SU-DHL-6 (cell line): ENCODE results near the gene TOLLIP.

Source experiments
- H2AFZ ChIP-seq: fragments of 200-600 bp; sonication (generic); 2 replicates; pipeline ENCODE4 v1.6.1; 2014; ENCODE audit warnings: low read depth, mild to moderate bottlenecking, moderate library complexity, mixed read lengths, antibody characterized with exemption, low read length; ENCODE audit not compliant: severe bottlenecking
- H3F3A ChIP-seq: fragments of 200-600 bp; shearing (Covaris generic); 2 replicates; pipeline ENCODE4 v1.6.0; 2016; ENCODE audit warnings: antibody characterized with exemption, mild to moderate bottlenecking; ENCODE audit not compliant: insufficient read depth
- H3K27ac ChIP-seq: fragments of 200-600 bp; sonication (generic); 2 replicates; pipeline ENCODE4 v1.5.1; 2016; ENCODE audit warnings: low read depth, mild to moderate bottlenecking, low read length, moderate library complexity, mixed read lengths
- H3K27me3 ChIP-seq: fragments of 200-600 bp; sonication (generic), shearing (Covaris generic); 2 replicates; pipeline ENCODE4 v1.6.0; 2014; ENCODE audit warnings: mild to moderate bottlenecking, low read length
- H3K36me3 ChIP-seq: fragments of 200-600 bp; sonication (generic); 2 replicates; pipeline ENCODE4 v1.6.1; 2014; ENCODE audit warnings: mild to moderate bottlenecking, low read length, mixed read lengths
- H3K4me2 ChIP-seq: fragments of 300-600, 200-600 bp; shearing (Covaris generic), sonication (generic); 2 replicates; pipeline ENCODE4 v1.6.0; 2014; ENCODE audit warnings: low read length, low read depth, mild to moderate bottlenecking; ENCODE audit not compliant: poor library complexity, severe bottlenecking
- H3K4me3 ChIP-seq: fragments of 200-600 bp; sonication (generic); 2 replicates; pipeline ENCODE4 v1.5.1; 2014; ENCODE audit warnings: antibody characterized with exemption, low read length, mild to moderate bottlenecking, mixed read lengths; ENCODE audit not compliant: insufficient read depth, poor library complexity, severe bottlenecking
- H3K79me2 ChIP-seq: fragments of 200-600 bp; sonication (generic); 2 replicates; pipeline ENCODE4 v1.6.1; 2014; ENCODE audit warnings: mild to moderate bottlenecking, low read length, moderate library complexity; ENCODE audit not compliant: insufficient read depth
- H3K9ac ChIP-seq: fragments of 200-600 bp; sonication (generic); 2 replicates; pipeline ENCODE4 v1.7.0; 2014; ENCODE audit warnings: mild to moderate bottlenecking, low read length
- H3K9me2 ChIP-seq: fragments of 200-600 bp; sonication (generic); replicated peaks from 2 replicates; pipeline ENCODE4 v1.6.1; 2014; ENCODE audit warnings: low read length; ENCODE audit not compliant: insufficient read depth
- H3K9me3 ChIP-seq: fragments of 200-600 bp; sonication (generic); 2 replicates; pipeline ENCODE4 v1.6.1; 2014; ENCODE audit warnings: low read length, mixed read lengths; ENCODE audit not compliant: insufficient read depth
- H4K20me1 ChIP-seq: fragments of 200-600 bp; sonication (generic); 2 replicates; pipeline ENCODE4 v1.6.1; 2014; ENCODE audit warnings: low read depth, mild to moderate bottlenecking, antibody characterized with exemption, low read length, moderate library complexity, mixed read lengths
- CTCF ChIP-seq: fragments of 200-600 bp; sonication (generic); IDR thresholded peaks from one replicate; pipeline ENCODE4 v1.5.1; 2017; ENCODE audit warnings: antibody characterized with exemption, mild to moderate bottlenecking, low read length, moderate library complexity; ENCODE audit not compliant: insufficient read depth, poor library complexity, severe bottlenecking
- EZH2phosphoT487 ChIP-seq: fragments of 200-600 bp; sonication (generic), shearing (Covaris generic); conservative IDR thresholded peaks from 2 replicates; pipeline ENCODE4 v1.6.1; 2018; ENCODE audit warnings: mild to moderate bottlenecking, antibody characterized with exemption, low read length, moderate library complexity, mixed read lengths

Gene TOLLIP

GRCh38 chr11:1299621-1300020, 9.8 kb downstream of the TOLLIP start:
- H2AFZ ChIP-seq, result no peak overlapping the region
- TF ChIP-seq EZH2phosphoT487 (no peak), CTCF (no peak)
- no peaks in the 10 kb centered on the region for H3F3A ChIP-seq
- H3K36me3 ChIP-seq, result no peaks in the 10 kb centered on the region
- H3K27me3 ChIP-seq, result no peaks in the 10 kb centered on the region
- no peak overlapping the region for H3K4me2 ChIP-seq
- no peaks in the 10 kb centered on the region; the same call in 1 of the 2 replicates for H4K20me1 ChIP-seq
- no peak overlapping the region for H3K4me3 ChIP-seq
- H3K79me2 ChIP-seq, result peaks cover 62% of the 10 kb centered on the region
- no peak overlapping the region for H3K9ac ChIP-seq
- no peaks in the 10 kb centered on the region for H3K9me3 ChIP-seq
- H3K9me2 ChIP-seq, result no peaks in the 10 kb centered on the region
- H3K27ac ChIP-seq, result no peak overlapping the region

- H3F3A ChIP-seq, result no peaks in the 10 kb centered on the region
- H3K4me3 ChIP-seq, result no peak overlapping the region
- H3K9me3 ChIP-seq, result no peaks in the 10 kb centered on the region
- no peaks in the 10 kb centered on the region for H3K27me3 ChIP-seq
- H4K20me1 ChIP-seq, result no peaks in the 10 kb centered on the region; the same call in 1 of the 2 replicates
- no peaks in the 10 kb centered on the region for H3K9me2 ChIP-seq
- H3K36me3 ChIP-seq, result no peaks in the 10 kb centered on the region
- TF ChIP-seq CTCF (no peak), EZH2phosphoT487 (no peak)
- H3K79me2 ChIP-seq, result peaks cover 55% of the 10 kb centered on the region
- no peak overlapping the region for H3K9ac ChIP-seq
- no peak overlapping the region for H2AFZ ChIP-seq
- H3K4me2 ChIP-seq, result no peak overlapping the region
- no peak overlapping the region for H3K27ac ChIP-seq
Measured at GRCh38 chr11:1298695-1299492, 10.5 kb downstream of the TOLLIP start.

GRCh38 chr11:1297576-1298473, 11.6 kb downstream of the TOLLIP start:
- Histone ChIP-seq H3F3A (no peaks in the 10 kb centered on the region), H3K27me3 (no peaks in the 10 kb centered on the region), H2AFZ (no peak overlapping the region), H3K27ac (no peak overlapping the region), H3K9ac (no peak overlapping the region), H3K36me3 (no peaks in the 10 kb centered on the region), H3K4me2 (no peak overlapping the region), H3K9me2 (no peaks in the 10 kb centered on the region), H3K4me3 (no peak overlapping the region), H4K20me1 (no peaks in the 10 kb centered on the region; the same call in 1 of the 2 replicates), H3K79me2 (peaks cover 49% of the 10 kb centered on the region), H3K9me3 (no peaks in the 10 kb centered on the region)
- TF ChIP-seq CTCF (no peak), EZH2phosphoT487 (no peak)
